Effector CD4-positive, alpha-beta T cell (primary cell): ENCODE measurements around the gene PDIA3.
A peak's percentile ranks its signal among the peaks of the same experiment; 100 is the strongest.
"Not testable (repeated sequence)": the region's sequence is repeated elsewhere in the genome, so short reads cannot be mapped to it uniquely, and the experiment has no call there.

ENCODE experiments used
- DNase-seq: peaks from one replicate; pipeline ENCODE4 v3.0.0-alpha.2; 2020

The PDIA3 gene

GRCh38 chr15:43776718-43777266 lies 30.6 kb downstream of the PDIA3 start, which contains the start of gene ELL3:
ELL3 (minus strand) TSS chr15:43776966; CDS start chr15:43776901, 65 bp downstream.
- DNase-seq: peak; percentile 66

- peak; percentile 78 for DNase-seq
These were observed 31.2 kb downstream of the PDIA3 start for GRCh38 chr15:43777267-43777914.

GRCh38 chr15:43779016-43779415 lies 32.8 kb downstream of the PDIA3 start:
- DNase-seq: no peak

DNA sequence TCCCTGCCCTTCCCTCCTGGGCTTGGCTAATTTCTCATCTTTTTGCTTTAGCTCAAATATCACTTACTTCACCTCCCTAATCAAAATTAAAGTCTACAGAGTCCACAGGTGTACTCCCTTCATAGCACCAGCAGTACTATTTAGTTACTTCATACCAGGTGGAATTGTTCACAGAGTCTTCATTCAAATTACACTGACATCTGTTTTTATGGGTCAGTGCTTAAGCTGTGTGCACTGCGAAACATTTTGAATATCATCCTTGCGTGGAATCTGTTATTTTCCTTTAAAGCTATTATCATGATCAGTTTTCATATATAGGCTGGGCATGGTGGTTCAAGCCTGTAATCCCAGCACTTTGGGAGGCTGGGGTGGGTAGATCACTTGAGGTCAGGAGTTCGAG lies 43.2 kb downstream of the PDIA3 start:
- DNase-seq: no peak

- DNase-seq: peak; percentile 99
These were observed 45.9 kb downstream of the PDIA3 start, which contains the start of gene SERF2 for GRCh38 chr15:43791993-43792760. SERF2 (plus strand) TSS chr15:43792320; CDS start chr15:43792377, 57 bp downstream.

- DNase-seq: no peak
These were observed 46.7 kb downstream of the PDIA3 start for GRCh38 chr15:43792761-43793476.

DNA sequence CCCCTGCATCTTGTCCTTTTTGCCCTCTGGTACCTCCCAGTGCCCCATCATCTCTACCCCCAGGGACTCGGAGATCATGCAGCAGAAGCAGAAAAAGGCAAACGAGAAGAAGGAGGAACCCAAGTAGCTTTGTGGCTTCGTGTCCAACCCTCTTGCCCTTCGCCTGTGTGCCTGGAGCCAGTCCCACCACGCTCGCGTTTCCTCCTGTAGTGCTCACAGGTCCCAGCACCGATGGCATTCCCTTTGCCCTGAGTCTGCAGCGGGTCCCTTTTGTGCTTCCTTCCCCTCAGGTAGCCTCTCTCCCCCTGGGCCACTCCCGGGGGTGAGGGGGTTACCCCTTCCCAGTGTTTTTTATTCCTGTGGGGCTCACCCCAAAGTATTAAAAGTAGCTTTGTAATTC lies 47.4 kb downstream of the PDIA3 start:
- DNase-seq: no peak

DNA sequence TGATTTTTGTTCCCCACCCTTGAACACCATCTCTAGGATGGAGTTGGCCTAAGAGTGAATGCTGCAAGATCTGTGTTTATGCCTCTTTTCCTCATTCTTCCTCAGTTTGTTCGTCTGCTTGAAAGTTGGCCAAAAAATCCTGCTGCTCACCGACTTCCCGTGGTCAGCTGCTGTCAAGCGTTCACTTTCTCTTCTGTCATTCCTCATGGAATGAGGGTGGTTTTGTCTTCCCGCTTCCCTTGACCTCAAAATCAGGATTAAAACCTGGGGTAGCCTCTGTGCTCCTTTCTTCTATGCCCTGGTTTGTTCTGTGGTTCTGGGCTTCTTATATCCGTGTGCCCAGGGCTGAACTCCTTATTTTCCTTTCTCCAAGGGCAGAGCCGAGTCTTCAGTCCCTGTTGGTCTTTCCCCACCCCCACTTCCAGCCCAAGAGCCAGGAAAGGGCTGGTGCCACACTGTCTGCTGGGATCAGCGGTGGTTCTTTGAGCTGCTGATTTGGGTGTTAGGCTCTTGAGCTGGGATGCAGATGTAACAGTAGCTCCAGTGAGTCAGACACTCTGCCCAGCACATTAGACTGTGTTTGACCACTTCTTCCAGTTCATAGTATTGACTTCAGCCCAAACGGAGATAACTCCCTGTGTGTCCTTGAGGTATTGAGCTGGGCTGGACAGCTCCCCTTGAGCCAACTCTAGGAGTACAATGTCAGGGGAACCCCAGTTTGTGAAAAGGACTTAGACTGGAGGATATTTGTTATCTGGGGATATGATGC lies 48.2 kb downstream of the PDIA3 start:
- no peak for DNase-seq

DNA sequence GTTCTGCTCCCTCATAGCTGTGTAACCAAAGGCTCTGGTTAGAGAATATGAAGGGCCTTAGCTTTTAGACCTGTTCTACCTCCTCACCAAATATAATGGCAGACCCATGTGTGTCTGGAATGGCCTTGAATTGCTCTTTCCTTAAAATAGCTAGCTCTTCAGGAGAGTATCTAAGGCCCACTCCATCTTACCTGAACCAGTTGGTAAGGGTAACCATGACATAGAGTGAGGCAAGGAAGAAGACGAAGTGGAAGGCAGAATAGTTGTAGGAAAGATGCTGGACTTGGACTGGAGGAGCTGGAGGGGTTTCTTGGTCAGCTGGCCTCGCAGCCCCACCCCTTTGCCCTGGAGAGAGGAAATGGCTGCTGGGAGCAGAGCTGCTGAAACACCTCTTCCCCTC lies 49.0 kb downstream of the PDIA3 start:
- no peak for DNase-seq

DNA sequence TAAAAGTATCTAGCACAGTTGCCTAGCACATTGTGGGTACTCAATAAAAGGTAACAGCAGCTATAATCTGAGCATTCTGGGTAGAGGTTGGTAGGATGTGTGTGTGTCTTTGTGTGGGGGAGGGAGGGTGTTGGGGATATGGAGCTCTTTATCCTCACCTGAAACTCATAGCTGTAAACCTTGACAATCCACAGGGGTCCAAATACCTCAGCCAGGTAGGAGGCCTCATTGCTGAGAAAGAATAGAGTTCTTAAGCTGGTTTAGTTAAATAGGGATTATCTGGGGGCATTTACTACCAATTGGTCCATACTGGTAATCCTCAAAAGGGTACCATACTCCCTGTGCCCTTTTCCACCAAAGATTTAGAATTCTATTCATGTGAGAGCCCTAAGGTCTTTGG lies 49.8 kb downstream of the PDIA3 start:
- DNase-seq: no peak

DNA sequence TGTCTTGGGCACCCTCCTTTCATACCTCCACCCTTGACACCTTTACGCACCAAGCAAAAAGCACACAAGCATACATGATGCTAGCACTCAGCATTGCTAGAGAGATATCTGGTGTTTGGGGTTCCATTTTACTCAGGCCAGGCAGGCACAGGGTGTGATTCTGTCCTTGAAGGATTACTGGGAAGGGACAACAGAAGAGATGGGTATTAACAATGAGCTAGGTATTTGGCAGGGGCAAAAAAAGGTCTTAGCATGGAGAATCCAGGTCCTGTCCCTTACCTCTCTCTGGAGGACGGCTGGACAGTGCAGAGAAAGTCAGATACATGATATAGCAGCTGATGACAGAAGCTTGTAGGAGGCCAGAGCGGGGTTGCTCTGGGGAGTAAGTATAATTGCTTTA lies 50.3 kb downstream of the PDIA3 start:
- DNase-seq: no peak

- DNase-seq: no peak
These were observed 53.1 kb downstream of the PDIA3 start for GRCh38 chr15:43799209-43799944.

DNA sequence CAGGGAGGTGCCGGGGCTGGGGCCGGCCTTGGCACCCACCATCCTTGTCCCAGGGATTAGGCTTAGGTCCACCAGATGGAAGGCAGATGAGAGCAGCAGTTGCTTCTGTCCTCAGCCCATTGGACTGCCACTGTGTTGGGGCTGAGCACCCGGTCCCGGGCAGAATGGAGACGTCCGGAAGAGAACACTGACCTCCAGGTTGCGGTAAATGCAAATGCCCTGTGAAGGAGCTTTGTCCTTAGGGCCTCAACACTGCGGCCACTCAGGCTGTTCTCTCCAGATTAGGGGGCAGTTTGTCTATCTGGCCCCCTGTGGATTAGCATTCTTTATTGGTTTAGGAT lies 53.7 kb downstream of the PDIA3 start, which contains the start of gene SERINC4:
TSS of gene SERINC4 (minus strand) at position 276 of the 341 bp plus-strand sequence. CDS start at position 42, 234 bp downstream.
- no peak for DNase-seq

DNA sequence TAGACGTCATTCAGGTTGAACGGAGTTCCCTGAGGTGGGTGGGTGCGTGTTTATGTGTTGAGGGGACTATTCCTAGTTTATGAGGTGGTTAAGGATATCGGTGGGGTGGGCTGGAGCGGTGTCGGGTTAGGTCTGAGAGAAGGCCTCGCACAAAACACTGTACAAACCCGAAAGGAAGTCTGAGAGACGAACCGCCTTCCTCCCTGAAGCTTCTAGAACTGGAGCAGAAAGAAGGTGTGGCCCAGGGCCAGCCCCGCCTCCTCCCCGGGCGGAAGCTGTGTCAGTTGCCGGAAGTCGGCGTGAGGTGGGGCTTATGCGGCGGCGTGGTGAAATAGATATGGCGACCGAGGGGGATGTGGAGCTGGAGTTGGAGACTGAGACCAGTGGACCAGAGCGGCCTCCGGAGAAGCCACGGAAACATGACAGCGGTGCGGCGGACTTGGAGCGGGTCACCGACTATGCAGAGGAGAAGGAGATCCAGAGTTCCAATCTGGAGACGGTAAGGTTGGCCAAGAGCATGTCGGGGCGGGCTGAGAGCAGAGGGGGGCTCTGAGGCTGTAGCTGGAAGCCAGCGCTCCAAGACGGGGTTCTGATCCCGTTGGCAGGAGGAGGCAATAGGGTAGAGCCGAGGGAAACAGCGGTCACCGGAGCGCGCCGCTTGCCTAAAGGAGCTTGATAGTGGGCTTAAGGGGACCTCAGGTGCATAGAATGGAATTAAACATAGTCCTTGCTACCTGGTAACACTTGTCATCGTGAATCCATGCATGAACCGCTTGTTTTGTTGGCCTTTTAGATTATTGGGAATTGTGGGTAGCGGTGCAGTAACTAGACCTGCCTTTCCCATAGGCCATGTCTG lies 54.3 kb downstream of the PDIA3 start, which contains the start of gene HYPK:
TSS of gene HYPK (plus strand) at position 314 of the 856 bp plus-strand sequence. CDS start at position 338, 24 bp downstream.
- peak; percentile 87 for DNase-seq

DNA sequence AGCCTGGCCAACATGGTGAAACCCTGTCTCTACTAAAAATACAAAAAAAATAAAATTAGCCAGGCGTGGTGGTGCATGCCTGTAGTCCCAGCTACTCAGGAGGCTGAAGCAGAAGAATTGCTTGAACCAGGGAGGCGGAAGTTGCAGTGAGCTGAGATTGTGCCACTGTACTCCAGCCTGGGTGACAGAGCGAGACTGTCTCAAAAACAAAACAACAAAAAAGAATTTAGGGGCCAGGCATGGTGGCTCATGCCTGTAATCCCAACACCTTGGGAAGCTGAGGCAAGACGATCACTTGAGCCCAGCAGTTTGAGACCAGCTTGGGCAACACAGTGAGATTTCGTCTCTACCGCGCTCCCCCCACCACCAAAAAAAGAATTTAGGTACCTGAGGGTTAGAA lies 56.4 kb downstream of the PDIA3 start:
- DNase-seq: not testable (repeated sequence)

DNA sequence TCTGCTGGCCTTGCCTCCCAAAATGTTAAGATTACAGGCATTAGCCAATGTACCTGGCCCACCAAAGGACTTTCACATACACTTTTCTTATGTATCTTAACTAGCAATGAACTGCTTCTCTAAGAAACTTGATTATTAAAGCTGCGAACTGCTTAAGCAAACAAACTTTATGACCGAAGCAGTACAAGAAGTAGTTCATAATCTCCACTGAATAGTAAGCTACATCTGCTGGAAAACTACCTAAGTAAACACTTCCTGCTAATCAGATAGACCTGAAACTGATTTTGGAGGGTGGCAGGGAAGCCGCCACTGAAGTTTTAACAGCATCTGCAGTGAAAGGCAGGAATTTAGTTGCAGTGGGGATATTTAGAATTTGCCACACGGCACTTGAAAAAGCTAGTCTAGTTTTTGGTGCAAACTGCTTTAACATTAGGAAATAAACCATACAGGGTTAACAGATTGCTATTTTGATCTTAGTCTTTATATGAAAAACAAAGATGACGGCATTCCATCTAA lies 62.3 kb downstream of the PDIA3 start:
- DNase-seq: no peak

DNA sequence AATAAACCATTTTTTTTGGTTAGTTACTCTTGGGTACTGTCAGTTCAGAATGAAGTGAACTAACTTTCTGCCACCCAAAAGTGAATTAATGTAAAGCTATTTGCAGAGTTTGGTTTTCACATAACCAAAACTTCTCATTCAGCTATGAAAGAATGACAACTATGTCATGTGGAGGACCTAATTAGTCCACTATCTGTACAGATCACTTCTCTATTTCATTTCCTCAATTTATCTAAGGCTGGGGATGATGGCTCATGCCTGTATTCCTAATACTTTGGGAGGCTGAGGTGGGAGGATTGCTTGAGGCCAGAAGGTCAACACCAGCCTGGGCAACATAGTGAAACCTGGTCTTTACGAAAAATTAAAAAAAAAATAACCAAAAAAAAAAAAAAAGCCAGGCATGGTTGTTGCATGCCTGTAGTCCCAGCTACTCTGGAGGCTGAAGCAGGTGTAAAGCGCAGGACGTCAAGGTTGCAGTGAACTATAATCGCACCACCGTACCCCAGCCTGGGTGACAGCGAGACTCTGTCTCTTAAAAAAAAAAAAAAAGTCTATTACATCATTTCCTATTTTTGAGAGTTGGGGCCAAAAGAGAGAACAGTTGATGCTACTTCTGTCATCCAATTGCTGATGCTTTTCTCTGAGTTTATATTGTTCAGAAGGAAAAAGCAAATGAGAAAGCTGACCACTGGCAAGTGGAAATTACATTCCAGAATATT lies 62.9 kb downstream of the PDIA3 start:
- no peak for DNase-seq

DNA sequence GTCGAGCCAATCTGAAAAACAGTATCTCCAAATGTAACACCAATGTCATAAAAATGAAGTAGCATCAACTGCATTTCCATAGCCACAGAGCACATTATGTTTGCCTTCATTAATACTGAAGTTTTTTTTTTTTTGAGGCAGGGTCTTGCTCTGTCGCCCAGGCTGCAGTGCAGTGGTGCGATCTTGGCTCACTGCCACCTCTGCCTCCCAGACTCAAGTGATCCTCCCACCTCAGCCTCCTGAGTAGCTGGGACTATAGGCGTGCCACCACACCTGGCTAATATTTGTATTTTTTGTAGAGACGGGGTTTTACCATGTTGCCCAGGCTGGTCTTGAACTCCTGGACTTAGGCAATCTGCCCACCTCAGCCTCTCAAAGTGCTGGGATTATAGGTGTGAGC lies 68.8 kb downstream of the PDIA3 start:
- not testable (repeated sequence) for DNase-seq

DNA sequence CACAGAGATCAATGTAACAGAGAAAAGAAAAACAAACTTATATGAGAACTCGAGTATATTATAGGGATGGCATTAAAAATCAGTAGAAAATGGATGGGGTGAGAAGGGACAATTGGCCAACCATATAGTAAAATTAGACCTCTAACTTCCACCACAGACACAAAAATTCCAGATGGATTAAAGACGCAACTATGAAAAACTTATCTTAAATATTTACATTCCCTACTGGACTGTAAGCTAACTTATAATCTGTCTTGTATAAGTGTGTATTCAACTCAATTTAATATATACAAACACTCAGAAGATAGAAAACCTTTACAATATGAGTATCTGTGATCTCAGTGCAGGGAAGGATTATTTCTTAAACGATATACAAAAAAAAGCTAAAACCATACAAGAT lies 75.3 kb downstream of the PDIA3 start:
- DNase-seq: no peak
